Epidermal melanocyte (primary cell): ENCODE results near the gene ZBTB8B.
A peak's percentile ranks its signal among the peaks of the same experiment; 100 is the strongest.
"Not testable (repeated sequence)": the region's sequence is repeated elsewhere in the genome, so short reads cannot be mapped to it uniquely, and the experiment has no call there.

Experiments used
- DNase-seq: peaks from one replicate; pipeline ENCODE4 v3.0.0; 2011; ENCODE audit warnings: low spot score; ENCODE audit not compliant: insufficient read length

ZBTB8B gene

DNA sequence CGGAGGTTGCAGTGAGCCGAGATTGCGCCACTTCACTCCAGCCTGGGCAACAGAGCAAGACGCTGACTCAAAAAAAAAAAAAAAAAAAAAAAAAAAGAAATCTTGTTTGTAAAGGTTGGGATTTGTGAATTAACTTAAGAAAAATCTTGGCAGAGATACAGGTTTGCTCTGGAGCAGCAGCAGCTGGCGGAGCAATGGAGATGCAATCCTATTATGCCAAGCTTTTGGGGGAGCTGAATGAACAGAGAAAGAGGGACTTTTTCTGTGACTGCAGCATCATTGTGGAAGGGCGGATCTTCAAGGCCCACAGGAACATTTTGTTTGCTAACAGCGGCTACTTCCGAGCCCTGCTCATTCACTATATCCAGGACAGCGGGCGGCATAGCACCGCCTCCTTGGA lies 5.6 kb downstream of the ZBTB8B start:
- no peak for DNase-seq

DNA sequence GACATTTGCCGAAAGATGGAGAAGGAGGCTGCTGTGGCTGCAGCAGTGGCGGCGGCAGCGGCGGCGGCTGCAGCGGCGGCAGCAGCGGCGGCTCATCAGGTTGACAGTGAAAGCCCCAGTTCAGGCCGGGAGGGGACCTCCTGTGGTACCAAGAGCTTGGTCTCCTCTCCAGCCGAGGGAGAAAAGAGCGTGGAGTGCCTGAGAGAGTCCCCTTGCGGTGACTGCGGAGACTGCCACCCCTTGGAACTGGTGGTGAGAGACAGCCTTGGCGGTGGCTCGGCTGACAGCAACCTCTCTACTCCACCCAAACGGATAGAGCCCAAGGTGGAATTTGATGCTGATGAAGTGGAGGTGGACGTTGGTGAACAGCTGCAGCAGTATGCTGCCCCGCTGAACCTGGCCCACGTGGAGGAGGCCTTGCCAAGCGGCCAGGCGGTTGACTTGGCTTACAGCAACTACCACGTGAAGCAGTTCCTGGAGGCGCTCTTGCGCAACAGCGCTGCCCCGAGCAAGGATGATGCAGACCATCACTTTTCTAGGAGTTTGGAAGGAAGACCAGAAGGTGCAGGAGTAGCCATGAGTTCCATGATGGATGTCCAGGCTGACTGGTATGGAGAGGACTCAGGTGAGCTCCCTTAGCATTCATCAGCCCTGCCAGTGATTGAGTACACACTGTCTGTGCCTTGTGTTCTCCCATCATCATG lies 6.3 kb downstream of the ZBTB8B start:
- DNase-seq = no peak

DNA sequence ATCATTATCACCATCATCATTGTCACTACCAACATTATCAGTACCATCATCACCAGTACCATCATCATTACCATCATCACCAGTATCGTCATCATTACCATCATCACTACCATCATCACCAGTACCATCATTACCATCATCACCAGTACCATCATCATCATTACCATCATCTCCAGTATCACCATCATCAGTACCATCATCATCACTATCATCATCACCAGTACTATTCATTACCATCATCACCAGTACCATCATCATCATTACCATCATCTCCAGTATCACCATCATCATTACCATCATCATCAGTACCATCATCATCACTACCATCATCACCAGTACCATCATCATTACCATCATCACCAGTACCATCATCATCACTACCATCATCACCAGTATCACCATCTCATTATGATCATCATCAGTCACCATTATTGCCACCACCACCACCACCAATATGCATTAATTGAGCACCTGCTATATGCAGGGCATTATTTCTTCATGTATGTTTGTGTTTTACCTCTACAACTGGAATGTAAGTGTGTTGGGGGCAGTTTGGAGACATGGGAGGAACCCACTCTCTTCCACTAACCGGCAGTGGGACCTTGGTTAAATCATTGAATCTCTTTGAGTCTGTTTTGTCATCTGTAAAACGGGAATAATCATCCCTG lies 7.0 kb downstream of the ZBTB8B start:
- DNase-seq = no peak

DNA sequence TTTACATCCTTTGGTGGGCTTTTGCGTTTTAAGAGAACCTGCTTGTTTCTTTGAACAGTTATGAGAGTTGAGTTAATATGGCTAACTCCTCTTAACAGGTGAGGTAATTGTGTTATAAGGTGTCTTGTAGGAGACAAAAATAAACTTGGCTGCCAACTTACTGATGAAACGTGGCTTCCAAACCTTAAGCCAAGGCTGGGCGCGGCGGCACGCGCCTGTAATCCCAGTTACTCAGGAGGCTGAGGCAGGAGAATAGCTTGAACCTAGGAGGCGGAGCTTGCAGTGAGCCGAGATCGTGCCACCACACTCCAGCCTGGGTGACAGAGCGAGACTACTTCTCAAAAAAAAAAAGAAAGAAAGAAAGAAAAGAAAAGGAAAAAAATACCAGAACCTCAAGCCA lies 8.1 kb downstream of the ZBTB8B start:
- not testable (repeated sequence) for DNase-seq

DNA sequence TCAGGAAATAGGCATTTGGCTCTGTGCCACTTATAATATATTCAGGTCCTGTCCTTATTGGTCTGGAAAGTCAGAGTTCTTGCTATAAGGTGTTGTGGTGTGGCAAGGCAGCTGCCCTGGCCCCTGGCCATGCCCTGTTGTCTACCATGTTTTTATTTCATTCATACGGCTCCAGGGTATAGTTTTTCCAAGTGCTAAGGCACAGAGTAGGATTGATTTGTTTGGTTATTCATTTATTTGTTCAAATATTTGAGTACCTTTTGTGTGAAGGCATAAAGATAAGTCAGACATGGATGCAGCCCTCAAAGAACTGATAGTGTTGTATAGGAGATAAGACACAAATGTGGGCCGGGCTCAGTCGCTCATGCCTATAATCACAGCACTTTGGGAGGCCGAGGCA lies 10.1 kb downstream of the ZBTB8B start:
- DNase-seq = no peak

DNA sequence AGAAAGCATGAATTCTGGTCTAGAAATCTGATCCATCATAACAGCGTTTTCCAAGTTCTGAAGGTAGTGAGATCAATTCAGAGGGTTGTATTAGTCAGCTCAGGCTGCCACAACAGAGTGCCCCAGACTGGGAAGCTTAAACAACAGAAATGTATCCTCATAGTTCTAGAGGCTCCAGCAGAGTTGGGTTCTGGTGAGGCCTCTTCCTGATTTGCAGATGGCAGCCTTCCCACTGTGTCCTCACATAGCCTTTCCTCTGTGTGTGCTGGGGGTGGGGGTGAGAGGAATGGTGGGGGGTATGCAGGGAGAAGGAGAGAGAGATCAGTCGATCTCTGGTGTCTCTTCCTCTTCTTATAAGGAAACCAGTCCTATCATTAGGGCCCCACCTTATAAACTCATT lies 15.1 kb downstream of the ZBTB8B start:
- no peak for DNase-seq

DNA sequence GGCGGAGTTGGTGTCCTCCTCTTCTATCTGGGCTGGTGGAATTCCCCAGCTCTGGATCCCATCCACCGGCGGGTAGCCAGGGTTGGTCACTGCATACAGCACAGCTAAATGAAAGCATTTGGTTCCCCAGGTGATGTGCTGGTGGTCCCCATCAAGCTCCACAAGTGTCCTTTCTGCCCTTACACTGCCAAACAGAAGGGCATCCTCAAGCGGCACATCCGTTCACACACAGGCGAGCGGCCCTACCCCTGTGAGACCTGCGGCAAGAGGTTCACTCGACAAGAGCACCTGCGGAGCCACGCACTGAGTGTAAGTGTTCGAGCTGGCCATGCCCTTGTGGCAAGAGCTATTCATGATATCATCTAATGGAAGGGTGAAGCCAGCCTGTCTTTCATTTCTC lies 15.9 kb downstream of the ZBTB8B start:
- DNase-seq = no peak

DNA sequence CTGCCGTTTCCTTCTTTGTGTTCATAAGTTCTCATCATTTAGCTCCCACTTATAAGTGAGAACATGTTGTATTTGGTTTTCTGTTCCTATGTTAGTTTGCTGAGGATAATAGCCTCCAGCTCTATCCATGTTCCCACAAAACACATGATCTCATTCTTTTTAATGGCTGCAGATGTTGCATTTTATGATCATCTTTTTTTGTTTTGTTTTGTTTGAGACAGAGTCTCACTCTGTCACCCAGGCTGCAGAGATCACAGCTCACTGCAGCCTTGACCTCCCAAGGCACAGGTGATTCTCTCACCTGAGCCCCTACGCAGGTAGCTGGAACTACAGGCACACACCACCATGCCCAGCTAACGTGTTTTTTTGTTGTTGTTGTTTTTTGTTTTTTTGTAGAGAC lies 16.9 kb downstream of the ZBTB8B start:
- not testable (repeated sequence) for DNase-seq

DNA sequence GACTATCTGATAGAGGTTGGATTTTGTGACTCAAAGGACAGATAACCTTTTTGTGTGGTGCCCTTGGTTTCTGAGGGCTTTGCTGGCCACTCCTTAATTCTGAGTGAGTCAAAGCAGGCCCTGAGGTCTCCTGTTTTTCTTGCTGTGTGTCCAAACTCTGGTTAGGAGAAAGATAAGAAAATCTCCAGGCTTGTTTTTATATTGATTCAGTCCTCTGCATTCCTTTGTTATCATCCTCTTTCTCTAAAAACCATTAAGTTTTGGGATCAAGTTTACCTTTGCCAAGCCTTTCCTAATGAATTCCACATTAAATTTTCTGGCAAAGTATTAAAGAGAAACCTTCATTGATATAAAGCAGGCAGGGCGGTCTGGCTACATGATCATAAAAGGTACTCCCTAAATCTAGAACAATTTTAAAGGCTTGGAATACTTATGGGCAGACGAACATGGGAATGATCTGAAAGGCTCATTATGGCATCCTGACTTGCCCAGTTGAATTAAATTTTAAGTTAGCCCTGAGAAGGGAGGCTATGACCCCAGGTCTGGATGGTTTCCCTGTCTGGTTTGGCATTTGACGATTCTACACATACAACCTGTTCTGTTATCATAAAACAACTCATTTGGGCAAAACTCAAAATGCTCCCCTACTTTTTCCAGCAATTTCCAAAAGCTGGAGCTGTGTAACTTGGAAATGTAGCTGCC lies 20.8 kb downstream of the ZBTB8B start:
- no peak for DNase-seq

DNA sequence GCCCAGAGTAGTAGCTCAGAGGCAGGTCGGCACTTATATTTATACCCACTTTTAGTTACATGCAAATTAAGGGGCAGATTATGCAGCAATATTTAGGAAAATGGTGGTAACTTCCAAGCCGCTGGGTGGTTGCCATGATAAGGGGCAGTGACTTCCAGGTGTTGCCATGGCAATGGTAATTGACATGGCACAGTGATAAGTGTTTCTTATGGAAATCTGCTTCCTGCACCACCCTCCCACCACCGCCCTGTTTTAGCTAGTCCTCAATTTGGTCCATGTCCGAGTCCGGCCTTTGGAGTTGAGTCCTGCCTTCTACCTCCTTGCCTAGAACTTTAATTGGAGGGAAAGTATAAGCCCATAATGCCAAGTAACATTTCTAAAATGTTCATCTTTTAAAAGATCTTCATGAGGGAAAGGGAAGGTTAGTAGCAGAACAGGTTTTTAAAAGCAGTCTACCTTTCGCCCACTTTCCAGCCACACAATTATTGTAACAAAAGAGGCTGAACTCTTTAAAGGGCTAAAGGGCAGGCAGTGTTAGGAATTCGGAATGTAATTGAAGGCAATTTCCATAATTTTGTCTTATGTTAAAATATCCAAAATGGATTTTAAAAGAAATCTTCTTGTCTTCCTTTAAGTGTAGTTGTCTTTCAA lies 21.7 kb downstream of the ZBTB8B start:
- no peak for DNase-seq

DNA sequence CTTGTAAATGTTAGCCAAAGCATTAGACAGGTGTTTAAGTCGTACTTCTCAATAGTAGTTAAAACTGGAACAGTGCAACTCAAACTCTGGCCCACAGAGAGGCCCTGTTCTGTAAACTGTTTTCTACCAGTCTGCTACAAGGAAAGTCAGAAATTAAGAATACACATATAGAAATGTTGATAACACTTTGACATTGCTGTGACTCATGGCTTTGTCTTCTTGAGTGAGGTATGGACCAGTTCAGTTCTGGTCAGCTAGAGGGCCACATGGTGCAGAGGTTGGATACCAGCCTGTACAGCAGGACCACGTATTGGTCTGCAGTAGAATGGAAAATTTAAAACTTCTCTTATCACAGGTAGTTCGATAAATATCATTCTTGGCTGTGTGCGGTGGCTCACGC lies 22.3 kb downstream of the ZBTB8B start:
- no peak for DNase-seq

DNA sequence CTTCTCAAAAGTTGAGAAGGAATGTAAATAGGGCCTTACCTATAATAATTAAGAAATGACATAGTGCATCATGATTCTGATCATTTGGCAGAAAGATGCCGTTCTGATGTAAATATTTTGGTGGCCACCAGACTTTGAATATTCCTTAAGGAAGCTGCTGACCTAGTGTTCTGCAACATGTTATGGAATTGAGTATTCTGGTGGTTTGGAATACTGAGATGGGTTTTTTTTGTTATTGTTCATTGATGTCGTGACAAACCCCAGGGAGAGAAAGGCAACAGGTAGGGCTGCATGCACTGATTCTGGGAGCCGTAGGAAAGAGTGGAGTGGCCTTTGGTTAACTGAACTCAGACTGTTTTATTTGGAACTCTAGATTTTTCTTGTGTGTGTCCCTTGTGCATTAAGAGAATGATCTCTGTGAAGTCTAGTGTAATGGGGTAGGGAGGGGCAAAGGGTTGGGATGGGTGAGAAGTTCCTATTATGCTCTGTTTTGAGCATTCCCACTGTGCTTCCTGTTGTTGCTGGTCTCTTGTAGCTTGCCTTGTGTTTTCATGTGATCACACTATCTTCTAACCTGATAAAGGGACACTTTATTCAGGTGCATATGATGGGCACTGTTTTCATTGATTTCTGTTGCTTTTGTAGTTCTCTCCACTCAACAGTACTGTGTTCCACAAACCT lies 25.0 kb downstream of the ZBTB8B start:
- no peak for DNase-seq

DNA sequence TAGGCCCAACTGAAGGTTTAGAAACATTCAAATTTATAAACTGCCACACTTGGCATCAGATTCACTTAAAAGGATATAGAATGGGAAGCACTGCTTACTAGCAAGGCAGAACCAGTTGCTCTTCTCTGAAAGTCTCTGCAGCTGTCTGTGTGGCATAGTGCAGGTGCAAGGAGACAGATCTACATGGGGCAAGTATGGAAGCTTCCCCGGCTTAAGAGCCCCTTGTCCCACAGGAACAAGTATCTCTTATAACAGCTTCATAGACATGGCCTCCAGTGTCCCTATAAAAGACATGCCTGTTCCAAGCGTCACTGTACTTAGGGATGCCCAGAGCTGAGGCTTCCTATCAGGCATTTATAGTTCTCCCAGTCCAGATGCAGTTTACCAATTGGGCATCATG lies 26.5 kb downstream of the ZBTB8B start:
- DNase-seq = no peak

DNA sequence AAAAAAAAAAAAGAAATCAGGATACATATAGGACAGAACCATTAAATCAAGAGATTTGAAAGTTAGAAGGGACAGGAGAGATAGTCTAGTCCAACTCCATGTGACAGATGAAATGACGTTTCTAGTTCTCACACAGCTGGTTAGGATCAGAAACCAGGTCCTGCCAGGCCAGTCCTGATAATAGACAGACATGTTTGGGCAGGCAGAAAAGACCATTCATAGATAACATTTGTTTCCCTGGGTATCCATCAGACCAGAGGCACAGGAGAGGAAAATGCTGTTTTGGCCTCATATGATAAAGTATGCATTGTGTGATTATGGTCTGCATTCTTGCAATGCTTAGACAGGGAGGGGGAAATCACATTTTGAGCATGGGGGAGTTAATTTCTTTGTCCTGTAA lies 29.3 kb downstream of the ZBTB8B start:
- DNase-seq = no peak

DNA sequence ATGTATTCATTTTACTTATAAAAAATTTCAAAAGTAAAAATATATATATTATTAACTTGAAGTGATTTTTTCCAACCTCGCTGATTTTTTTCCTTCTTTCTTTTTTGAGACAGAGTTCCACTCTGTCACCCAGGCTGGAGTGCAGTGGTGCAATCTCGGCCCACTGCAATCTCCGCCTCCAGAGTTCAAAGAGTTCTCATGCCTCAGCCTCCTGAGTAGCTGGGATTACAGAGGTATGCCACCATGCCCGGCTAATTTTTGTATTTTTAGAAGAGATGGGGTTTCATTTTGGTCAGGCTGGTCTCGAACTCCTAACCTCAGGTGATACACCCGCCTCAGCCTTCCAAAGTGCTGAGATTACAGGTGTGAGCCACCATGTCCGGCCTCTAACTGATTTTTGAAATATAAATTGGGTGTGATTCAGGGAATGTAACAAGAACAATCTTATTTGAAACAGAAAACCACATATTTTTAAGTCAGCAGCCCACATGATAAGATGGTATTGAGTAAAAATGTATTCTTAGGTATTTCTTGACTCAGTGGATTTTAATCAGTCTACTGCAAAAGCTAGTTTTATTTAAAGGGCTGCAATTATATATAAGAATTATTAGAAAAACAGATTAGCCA lies 30.0 kb downstream of the ZBTB8B start:
- DNase-seq = no peak

DNA sequence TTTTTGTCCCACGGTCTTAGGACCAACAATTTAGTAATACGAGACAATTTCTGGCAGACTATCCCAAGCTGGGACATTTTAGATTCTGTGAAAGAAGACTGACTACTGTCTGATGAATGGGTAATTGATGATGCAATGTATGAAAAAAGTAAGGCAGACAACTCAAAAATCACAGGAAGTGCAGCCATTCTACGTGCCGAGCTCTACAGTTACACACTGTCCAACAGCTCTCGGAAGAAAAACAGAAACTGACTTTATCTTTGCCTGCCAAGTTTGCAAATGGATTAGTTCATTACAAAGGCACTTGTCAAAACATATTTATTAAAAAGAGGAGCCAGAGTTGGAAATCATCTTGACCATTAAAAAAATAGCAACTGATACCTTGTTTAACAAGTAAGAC lies 31.3 kb downstream of the ZBTB8B start:
- DNase-seq = no peak

DNA sequence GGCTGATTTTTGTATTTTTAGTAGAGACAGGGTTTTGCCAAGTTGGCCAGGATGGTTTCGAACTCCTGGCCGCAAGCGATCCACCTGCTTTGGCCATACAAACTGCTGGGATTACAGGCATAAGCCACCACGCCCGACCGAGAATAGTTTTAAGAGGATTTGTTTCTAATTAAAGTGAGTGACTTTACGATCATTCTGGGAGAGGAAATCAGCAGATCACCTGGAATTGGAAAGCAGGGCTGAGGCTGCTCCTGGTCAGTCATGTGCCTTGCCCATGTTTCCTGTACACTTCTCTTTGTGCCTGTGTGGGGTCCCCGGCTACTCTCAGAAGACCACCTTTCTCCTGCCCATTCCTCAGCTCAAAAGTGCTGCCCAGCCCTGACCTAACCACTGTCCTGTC lies 33.9 kb downstream of the ZBTB8B start:
- DNase-seq = no peak

DNA sequence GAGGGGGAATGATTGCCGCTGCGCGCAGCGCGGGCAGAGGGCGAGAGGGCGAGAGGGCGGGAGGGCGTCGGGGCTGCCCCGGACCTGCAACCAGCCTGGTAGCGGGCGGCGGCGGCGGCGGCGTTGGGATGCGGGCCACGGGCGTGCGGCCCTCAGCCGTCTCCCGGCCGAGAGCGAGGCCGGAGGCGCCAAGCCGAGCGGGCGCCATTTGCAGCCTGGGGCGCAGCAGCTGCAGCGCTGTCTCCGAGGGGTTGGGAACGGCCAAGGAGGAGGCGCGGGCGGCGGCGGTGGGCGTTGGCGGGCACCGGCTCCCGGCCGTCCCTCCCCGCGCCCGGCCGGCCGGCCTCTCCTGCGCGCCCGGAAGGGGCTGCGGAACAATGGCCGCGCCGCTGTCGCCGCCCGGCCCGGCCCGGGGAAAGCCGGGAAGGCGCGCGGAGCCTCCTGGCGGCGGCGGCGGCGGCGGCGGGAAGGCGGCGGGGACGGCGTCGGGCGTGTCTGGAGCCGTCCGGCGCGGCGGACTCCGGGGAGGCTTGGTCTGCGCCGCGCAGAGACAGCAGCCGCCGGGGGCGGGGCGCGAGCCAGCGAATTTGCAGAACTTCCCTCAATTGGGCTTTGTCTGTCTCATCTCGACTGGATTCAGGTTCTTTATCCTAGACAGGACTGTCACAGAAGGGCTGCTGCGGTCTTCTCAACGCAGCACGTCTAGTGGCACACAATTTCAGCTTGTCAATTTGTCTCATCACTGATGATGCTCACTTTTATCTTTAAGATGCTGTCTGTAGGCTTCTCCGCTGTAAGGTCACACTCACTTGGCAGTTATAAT lies 35.7 kb downstream of the ZBTB8B start:
- DNase-seq = peak; percentile 78

DNA sequence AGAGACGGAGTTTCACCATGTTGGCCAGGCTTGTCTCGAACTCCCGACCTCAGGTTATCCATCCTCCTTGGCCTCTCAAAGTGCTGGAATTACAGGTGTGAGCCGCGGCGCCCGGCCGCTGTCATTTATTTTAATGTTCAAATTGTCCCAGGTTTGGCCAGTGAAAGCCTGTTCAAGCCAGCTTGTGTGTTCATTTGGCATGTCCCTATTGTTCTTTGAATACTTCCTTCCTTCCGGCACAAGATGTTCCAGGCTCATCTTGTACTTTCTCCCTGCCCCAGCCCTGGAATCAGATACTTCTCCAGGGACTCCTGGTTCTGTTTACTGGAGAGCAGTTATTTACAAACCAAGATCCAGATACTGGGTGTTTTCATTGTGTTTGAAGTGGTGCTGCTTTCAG lies 37.0 kb downstream of the ZBTB8B start:
- DNase-seq = no peak

DNA sequence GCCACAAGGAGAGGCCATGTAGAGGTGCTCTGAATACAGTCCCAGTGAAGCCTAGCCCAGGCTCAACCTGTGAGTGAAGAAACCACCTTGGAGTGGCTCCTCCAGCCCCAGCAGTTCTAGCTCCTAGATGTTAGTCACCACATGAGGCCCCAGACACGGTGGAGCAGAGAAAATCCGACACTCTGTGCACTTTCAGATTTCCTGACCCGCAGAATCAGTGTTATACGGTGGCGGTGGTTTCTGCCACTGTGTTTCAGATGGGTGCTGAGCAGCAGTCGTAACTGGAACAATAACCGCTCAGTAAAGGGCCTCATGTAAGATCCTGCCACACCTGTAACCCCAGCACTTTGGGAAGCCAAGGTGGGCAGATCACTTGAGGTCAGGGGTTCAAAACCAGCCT lies 38.3 kb downstream of the ZBTB8B start:
- DNase-seq = no peak
